A549 (cell line): ENCODE data around the gene GIMAP8.
"Not testable (repeated sequence)": the region's sequence is repeated elsewhere in the genome, so short reads cannot be mapped to it uniquely, and the experiment has no call there.

ENCODE experiments used
- CTCF ChIP-seq: fragments of >200 bp; sonication (Bioruptor Twin); formaldehyde crosslinking; IDR thresholded peaks from 3 replicates; pipeline ENCODE4 v1.5.1; 2016
- E2F6 ChIP-seq: IDR thresholded peaks from 2 replicates; pipeline ENCODE4 v1.6.1; 2012; ENCODE audit warnings: low read depth, borderline replicate concordance
- EP300 ChIP-seq, 2 experiments: fragments of >200 bp; sonication (Bioruptor Twin); formaldehyde crosslinking; IDR thresholded peaks; 2 replicates in 1 of 2; 3 replicates in 1 of 2; pipeline ENCODE4 v1.6.1; 2016 to 2017
- KDM5A ChIP-seq: fragments of 200-600 bp; sonication (generic); IDR thresholded peaks from 2 replicates; pipeline ENCODE4 v1.6.1; 2016; ENCODE audit warnings: antibody characterized with exemption, mild to moderate bottlenecking
- MAFK ChIP-seq: fragments of 450-650 bp; IDR thresholded peaks from 2 replicates; pipeline ENCODE4 v1.6.1; 2014; ENCODE audit not compliant: partially characterized antibody
- MAX ChIP-seq: IDR thresholded peaks from 2 replicates; pipeline ENCODE4 v1.6.1; 2012
- MYC ChIP-seq: IDR thresholded peaks from 2 replicates; pipeline ENCODE4 v1.6.1; 2012; ENCODE audit warnings: mild to moderate bottlenecking, inconsistent platforms, low read length, improper control_type of control experiment, borderline replicate concordance
- PBX3 ChIP-seq: IDR thresholded peaks from 2 replicates; pipeline ENCODE4 v1.6.1; 2012
- POLR2A ChIP-seq: IDR thresholded peaks from 2 replicates; pipeline ENCODE4 v1.6.1; 2012; ENCODE audit warnings: mild to moderate bottlenecking, low read length
- POLR2AphosphoS2 ChIP-seq: conservative IDR thresholded peaks from 2 replicates; pipeline ENCODE4 v1.6.1; 2012; ENCODE audit warnings: low read length, improper control_type of control experiment, inconsistent platforms
- SMC3 ChIP-seq: fragments of >200 bp; sonication (Bioruptor Twin); formaldehyde crosslinking; IDR thresholded peaks from 3 replicates; pipeline ENCODE4 v1.6.1; 2018; ENCODE audit warnings: inconsistent platforms
- TF ChIP-seq, protein P1 (sequence below): fragments of 450-650 bp; IDR thresholded peaks from 2 replicates; pipeline ENCODE4 v1.6.1; 2014; ENCODE audit warnings: antibody characterized with exemption

DNA sequence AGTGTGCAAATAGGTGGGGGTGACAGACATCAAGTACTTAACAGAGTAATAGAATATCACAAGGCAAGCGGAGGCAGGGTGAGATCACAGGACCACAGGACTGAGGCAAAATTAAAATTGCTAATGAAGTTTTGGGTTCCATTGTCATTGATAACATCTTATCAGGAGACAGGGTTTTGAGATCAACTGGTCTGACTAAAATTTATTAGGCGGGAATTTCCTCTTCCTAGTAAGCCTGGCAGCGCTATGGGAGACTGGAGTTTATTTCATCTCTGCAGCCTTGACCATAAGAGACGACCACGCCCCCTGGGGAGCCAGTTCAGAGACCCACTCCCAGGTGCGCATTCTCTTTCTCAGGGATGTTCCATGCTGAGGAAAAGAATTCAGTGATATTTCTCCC, 72.5 kb downstream of the GIMAP8 start:
- TF ChIP-seq MYC; POLR2A; PBX3; CTCF; MAFK; SMC3; POLR2AphosphoS2; KDM5A; EP300 (IDR thresholded peaks at IDR 0.05); E2F6; MAX: not testable (repeated sequence)
- TF ChIP-seq, protein P1, sequence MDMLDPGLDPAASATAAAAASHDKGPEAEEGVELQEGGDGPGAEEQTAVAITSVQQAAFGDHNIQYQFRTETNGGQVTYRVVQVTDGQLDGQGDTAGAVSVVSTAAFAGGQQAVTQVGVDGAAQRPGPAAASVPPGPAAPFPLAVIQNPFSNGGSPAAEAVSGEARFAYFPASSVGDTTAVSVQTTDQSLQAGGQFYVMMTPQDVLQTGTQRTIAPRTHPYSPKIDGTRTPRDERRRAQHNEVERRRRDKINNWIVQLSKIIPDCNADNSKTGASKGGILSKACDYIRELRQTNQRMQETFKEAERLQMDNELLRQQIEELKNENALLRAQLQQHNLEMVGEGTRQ, result not testable (repeated sequence)
